ENCODE results near the gene PPP1R2. TPM values are rescaled to one million over a fixed set of nuclear protein-coding genes. Genes with fewer than 3 reads are reported as not detected.

PPP1R2 gene
- total and polyA plus RNA-seq, 2 donors (not counting 3 experiments of a cell fraction or from before 2014, with no cell fraction given) = 19.9 to 37.3 TPM

- H3K4me3 ChIP-seq (replicated peaks in 1 of 3; ENCODE audit: insufficient read depth in 1 of 3, low read depth in 1 of 3, low read length in 3 of 3) = no peak overlapping the region
- CTCF ChIA-PET = interaction anchor here (0.7 to 1.8 kb wide), 2 partner anchors 242 kb away, joined by 3 to 5 read pairs; partner anchors contain the start of gene XXYLT1
- no peak for FAIRE-seq
- intact Hi-C loops (cut with micrococcal nuclease) (no loop called here), dilution Hi-C loops (cut with MboI; ENCODE audit: extremely low pct_ligation_motif_present, low sequenced_read_pairs) (no loop called here)
- H3K36me3 ChIP-seq (ENCODE audit: control insufficient read depth in 2 of 2, extremely low read depth in 1 of 2, insufficient read depth in 2 of 2, low read length in 2 of 2) = no peaks in the 10 kb centered on the region
- no peak for DNase-seq (ENCODE audit: low read depth, low spot score)
- no peak overlapping the region for H3K27ac ChIP-seq (ENCODE audit: insufficient read depth, low read depth, low read length)
- H3K9ac ChIP-seq (replicated peaks; ENCODE audit: extremely low read depth, insufficient read depth, low read length) = no peak overlapping the region
- no peaks in the 10 kb centered on the region for H4K20me1 ChIP-seq (replicated peaks; ENCODE audit: control insufficient read depth, extremely low read depth, insufficient read depth, low read length)
- H3K27me3 ChIP-seq (ENCODE audit: control insufficient read depth in 2 of 2, insufficient read depth in 2 of 2, low read length in 2 of 2) = no peaks in the 10 kb centered on the region
- H3K4me2 ChIP-seq (ENCODE audit: insufficient read depth, low read length) = no peak overlapping the region
- BruUV-seq (replicated peaks) = no TSS peak
- no peaks in the 10 kb centered on the region for H3K9me3 ChIP-seq (replicated peaks; ENCODE audit: control insufficient read depth, insufficient read depth, low read length)
- TF ChIP-seq FOS (IDR thresholded peaks at IDR 0.05; ENCODE audit: borderline replicate concordance, insufficient read depth, low read length) (no peak), JUN (IDR thresholded peaks at IDR 0.05; ENCODE audit: borderline replicate concordance, insufficient read depth, insufficient read length, low read depth) (no peak), CTCF (IDR thresholded peaks at IDR 0.05; ENCODE audit: extremely low read depth in 1 of 2, insufficient read depth in 1 of 2, low read depth in 1 of 2, low read length in 2 of 2) (no peak), MAX (IDR thresholded peaks at IDR 0.05; ENCODE audit: insufficient read depth, insufficient read length) (no peak), MYC (IDR thresholded peaks at IDR 0.05; ENCODE audit: low read depth, low read length) (no peak), EZH2 (IDR thresholded peaks at IDR 0.05; ENCODE audit: borderline replicate concordance, low read depth, low read length, severe bottlenecking) (no peak), POLR2AphosphoS5 (IDR thresholded peaks at IDR 0.05; ENCODE audit: insufficient read depth, low read depth, low read length) (no peak), POLR2A (IDR thresholded peaks at IDR 0.05; ENCODE audit: low read depth, low read length) (no peak), GATA2 (IDR thresholded peaks at IDR 0.05; ENCODE audit: insufficient read depth, insufficient read length, low read depth, low read length) (no peak)
- POLR2A ChIA-PET = no interaction called here
- no peaks in the 10 kb centered on the region for H3K9me1 ChIP-seq (replicated peaks; ENCODE audit: control insufficient read depth, extremely low read depth, insufficient read depth, low read length)
- no peak overlapping the region for H2AFZ ChIP-seq (ENCODE audit: low read depth, low read length)
- H3K4me1 ChIP-seq (ENCODE audit: control insufficient read depth, extremely low read depth, insufficient read depth, low read length) = no peaks in the 10 kb centered on the region
- no peaks in the 10 kb centered on the region for H3K79me2 ChIP-seq (ENCODE audit: control insufficient read depth, insufficient read depth, low read length)
Measured at GRCh38 chr3:195512798-195513345, 30.3 kb downstream of the PPP1R2 start.
